Measurements from ENCODE around the gene IQSEC3. TPM values are rescaled to one million over a fixed set of nuclear protein-coding genes. Genes with fewer than 3 reads are reported as not detected.

Gene IQSEC3
- total RNA-seq, 1 experiment from 2014 or later: not detected

DNA sequence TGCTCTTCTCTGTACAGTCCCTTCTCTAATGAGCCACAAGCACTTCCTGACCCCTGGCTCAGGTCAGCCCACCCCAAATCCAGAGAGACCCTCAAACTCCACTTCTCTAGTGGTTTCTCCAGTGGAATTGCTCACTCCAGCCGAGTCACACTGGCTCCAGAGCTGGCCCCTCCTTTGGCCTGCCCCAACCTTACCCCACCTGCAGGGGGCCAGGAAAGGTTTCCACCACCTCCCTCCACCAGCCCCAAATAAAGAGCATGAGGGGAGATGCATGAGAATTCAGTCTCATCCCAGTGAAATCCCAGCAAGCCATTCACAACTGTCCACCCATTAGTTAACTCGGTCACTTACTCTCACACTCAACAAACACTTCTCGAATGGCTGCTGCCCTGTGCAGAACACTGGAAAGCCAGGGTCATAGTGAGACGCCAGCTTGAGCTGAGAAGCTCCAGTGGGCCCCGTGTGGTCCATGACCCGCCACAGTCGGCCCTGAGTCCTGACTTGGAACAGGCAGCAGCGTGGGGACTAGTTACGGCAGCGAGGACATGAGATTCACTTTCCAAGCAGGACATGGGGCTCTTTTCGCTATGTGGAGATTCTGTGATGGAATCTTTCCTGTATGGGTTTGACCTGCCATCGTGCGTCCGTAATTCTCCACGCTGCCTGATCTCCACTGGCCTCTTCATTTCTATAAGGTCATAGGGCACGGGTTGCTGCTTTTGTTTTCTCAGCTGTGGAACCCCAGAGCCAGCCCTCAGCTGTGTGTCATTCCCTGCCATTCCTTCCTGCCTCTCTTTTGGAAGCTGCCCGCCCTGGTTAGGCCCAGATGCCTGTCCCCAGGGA lies 103.2 kb downstream of the IQSEC3 start:
- no peak for DNase-seq (ENCODE audit: low read depth in 1 of 2, low spot score in 2 of 2)
- H3K4me3 ChIP-seq: no peak overlapping the region

DNA sequence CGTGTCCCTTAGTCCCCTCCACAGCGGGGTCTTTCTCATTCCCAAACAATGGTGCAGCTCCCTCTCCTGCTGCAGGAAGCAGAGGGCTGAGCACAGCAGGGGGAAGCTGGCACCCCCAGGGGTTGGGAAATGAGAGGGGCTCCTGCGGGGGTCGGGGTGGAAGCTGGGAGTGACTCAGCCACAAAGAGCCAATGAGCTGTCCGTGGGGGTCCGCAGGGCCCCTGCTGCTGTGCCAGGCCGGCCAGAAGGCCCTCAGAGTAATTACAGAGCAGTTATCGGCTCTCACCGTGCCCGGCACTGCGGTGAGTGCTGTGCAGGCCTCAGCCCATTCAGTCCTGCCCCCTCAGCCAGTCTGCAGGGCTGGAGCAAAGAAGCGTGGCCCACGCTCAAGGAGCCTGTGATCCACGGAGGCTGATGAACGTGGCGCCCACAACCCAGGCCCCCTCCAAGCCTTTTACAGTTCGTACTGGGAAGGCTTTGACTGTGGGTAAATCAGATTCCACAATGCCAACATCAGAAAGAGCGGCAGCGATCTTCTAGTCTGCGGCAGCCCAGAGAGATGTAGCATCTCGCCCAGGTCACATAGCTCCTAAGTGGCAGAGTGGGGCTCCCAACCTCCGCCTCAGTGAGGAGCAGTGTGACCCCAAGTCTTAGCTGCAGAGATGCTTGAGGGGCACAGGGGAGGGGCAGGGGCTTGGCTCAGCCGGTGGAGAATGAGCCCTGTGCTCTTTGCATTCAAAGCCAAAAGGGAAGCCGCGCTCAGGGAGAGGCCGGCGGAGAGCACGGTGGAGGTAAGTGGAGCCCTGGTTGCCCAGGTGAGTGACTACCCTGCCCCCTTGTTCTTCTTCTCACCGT lies 104.0 kb downstream of the IQSEC3 start:
- H3K4me1 ChIP-seq (replicated peaks): no peaks in the 10 kb centered on the region

More for the DNA sequence above, 103.2 kb downstream of the IQSEC3 start:
- no peak overlapping the region for H3K27ac ChIP-seq
- peaks cover 35% of the 10 kb centered on the region for H3K27me3 ChIP-seq (replicated peaks)
- no peaks in the 10 kb centered on the region for H3K4me1 ChIP-seq (replicated peaks)
- no peaks in the 10 kb centered on the region for H3K9me3 ChIP-seq (replicated peaks)
- H3K36me3 ChIP-seq: no peaks in the 10 kb centered on the region

DNA sequence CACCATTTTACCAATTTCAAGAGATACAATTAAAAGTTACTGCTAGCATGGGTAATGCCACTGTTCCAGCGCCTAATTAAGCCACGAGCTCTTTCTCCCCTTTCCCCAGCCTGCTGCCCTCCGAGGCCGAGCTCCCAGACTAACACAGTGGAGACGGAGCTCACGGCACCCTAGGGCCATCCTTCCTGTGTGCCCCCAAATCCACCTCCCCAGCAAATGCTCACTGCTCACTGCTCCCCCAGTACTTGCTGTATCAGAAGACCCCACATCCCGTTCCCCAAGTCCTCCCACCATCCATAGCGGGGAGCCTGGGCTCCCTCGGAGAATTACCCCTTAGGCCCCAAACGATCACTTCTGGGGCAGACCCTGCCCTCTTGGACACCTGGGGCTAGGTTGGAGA lies 104.7 kb downstream of the IQSEC3 start:
- Histone ChIP-seq H3K27me3 (replicated peaks) (peaks cover 35% of the 10 kb centered on the region), H3K4me3 (no peak overlapping the region), H3K9me3 (replicated peaks) (no peaks in the 10 kb centered on the region), H3K27ac (no peak overlapping the region), H3K4me1 (replicated peaks) (peaks cover 3% of the 10 kb centered on the region), H3K36me3 (no peaks in the 10 kb centered on the region)
- DNase-seq (ENCODE audit: low read depth in 1 of 2, low spot score in 2 of 2): no peak

More for the DNA sequence above, 104.0 kb downstream of the IQSEC3 start:
- no peak for DNase-seq (ENCODE audit: low read depth in 1 of 2, low spot score in 2 of 2)
- Histone ChIP-seq H3K36me3 (no peaks in the 10 kb centered on the region), H3K9me3 (replicated peaks) (no peaks in the 10 kb centered on the region), H3K27ac (no peak overlapping the region), H3K27me3 (replicated peaks) (peaks cover 35% of the 10 kb centered on the region), H3K4me3 (no peak overlapping the region)

DNA sequence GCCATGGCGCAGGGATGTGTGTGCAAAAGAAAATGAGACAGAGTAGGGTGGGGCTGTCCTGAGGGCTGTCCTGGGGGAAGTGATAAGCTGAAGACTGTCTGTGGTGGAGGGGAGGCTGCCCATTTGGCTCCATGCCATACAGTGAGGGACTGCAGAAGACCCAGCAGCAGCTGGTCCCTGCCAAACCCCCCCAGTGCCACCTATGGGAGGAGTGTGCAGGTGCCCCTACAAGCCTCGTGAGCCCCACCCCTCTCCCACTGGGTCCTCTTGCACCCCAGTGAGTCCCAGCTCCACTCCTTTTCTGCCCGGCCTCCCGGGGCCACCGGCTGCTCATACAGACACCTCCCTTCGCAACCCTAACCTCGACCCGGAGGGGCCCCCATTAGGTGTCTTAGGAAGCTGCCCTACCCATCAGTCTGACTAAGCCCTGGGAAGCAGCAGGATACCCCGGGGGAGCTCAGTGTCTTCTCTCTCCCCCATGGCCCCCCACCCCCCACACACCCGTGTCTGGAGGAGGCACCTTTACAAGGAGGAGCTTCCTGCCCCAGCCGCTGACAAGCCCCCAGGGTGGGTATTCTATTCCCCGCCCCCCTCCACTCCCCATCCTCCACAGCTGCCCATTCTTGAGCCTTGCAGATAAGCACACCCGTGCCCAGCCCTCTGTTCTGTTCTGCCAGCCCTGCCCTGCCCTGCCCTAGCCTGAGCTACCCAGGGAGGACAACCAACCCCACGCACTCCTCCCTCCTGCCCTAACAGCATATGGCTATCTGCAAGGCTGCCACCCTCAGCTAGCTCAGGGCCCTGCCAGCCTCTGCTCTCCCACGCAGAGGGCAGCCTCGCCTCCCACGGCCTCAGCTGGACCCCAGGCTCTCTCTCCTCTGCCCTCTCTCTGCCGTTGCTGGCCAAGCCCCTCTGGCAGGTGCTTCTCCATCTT lies 105.4 kb downstream of the IQSEC3 start:
- Histone ChIP-seq H3K4me3 (no peak overlapping the region), H3K27me3 (replicated peaks) (peaks cover 34% of the 10 kb centered on the region), H3K4me1 (replicated peaks) (peaks cover 10% of the 10 kb centered on the region), H3K36me3 (no peaks in the 10 kb centered on the region), H3K27ac (no peak overlapping the region), H3K9me3 (replicated peaks) (no peaks in the 10 kb centered on the region)
- DNase-seq (ENCODE audit: low read depth in 1 of 2, low spot score in 2 of 2): no peak

DNA sequence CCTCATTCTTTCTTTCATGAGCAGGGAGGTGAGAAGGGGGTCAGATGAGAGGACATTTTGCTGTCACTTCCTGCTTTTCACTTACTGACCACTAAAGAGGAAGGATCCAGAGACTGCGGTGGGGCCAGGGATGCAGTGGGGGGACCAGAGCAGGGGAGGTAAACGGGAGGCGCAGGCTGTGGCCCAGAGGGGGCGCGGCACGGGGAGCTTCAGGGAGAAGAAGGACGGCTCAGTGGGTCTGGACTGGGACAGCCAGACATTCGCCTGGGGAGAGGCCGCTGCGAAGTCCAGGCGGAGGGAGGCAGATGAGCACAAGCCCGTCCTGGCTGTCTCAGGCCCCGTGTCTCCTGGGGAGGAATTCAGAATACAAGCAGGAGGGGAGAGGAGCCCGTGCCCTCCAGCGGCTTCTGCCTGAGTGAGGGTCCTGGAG lies 106.2 kb downstream of the IQSEC3 start:
- Histone ChIP-seq H3K27me3 (replicated peaks) (peaks cover 29% of the 10 kb centered on the region), H3K4me1 (replicated peaks) (peaks cover 10% of the 10 kb centered on the region), H3K9me3 (replicated peaks) (no peaks in the 10 kb centered on the region), H3K36me3 (no peaks in the 10 kb centered on the region), H3K4me3 (no peak overlapping the region), H3K27ac (no peak overlapping the region)
- DNase-seq (ENCODE audit: low read depth in 1 of 2, low spot score in 2 of 2): no peak

DNA sequence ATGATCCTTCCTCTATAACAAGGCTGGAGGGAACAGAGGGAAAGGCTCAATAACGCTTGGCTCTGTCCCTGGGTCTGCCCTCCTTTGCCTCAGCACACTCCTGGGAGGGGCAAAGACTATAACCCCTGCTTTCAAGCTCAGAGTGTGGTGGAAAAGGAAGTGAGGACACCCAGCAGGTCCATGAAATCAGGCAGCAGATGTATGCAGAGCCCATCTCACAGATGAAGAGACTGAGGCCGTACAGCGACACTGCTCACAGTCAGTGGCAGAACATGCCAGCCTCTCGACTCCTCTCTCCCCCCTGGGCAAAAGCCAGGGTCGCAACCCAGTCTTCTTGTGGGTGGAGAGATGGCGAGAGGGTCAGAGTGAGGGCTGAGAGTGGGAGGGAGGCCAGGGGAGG lies 107.6 kb downstream of the IQSEC3 start:
- no peaks in the 10 kb centered on the region for H3K9me3 ChIP-seq (replicated peaks)
- H3K36me3 ChIP-seq: no peaks in the 10 kb centered on the region
- DNase-seq (ENCODE audit: low read depth in 1 of 2, low spot score in 2 of 2): no peak
- peaks cover 16% of the 10 kb centered on the region for H3K27me3 ChIP-seq (replicated peaks)
- H3K4me1 ChIP-seq (replicated peaks): peaks cover 10% of the 10 kb centered on the region
- H3K4me3 ChIP-seq: no peak overlapping the region
- H3K27ac ChIP-seq: no peak overlapping the region

DNA sequence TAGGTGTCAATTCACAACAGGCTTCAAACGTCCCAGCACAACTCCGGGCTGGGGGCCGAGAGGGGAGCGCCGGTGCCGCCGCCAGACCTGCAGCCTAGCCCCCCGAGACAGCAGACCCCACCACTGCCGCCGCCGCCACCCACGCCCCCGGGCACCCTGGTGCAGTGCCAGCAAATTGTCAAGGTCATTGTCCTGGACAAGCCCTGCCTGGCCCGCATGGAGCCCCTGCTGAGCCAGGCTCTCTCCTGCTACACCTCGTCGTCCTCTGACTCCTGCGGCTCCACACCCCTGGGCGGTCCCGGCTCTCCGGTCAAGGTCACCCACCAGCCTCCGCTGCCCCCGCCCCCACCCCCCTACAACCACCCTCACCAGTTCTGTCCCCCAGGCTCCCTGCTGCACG lies 108.0 kb downstream of the IQSEC3 start:
- Histone ChIP-seq H3K4me1 (replicated peaks) (peaks cover 10% of the 10 kb centered on the region), H3K9me3 (replicated peaks) (no peaks in the 10 kb centered on the region)
- no peak for DNase-seq (ENCODE audit: low read depth in 1 of 2, low spot score in 2 of 2)

DNA sequence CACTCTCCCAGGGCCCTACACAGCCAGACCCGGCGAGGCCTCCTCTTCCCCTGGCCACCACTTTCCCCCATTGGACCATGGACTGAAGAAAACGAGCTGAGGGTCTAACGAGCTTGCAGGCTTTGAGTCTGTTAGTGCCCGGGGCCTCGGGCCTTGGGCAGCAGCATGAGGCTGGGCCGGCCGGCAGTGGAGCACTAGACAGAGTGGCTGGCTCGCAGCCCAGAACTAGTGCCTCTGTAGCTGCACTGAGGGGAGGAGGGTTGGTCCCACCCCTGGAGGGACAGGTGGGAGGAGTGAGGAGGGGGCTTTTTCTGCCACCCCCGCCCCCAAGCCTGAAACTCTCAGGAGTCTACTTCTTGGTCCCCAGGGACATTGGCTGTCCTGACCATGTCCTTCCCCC lies 108.7 kb downstream of the IQSEC3 start:
- H3K4me3 ChIP-seq: no peak overlapping the region
- H3K27me3 ChIP-seq (replicated peaks): peaks cover 14% of the 10 kb centered on the region
- H3K27ac ChIP-seq: no peak overlapping the region
- H3K4me1 ChIP-seq (replicated peaks): peaks cover 10% of the 10 kb centered on the region
- H3K36me3 ChIP-seq: no peaks in the 10 kb centered on the region
- H3K9me3 ChIP-seq (replicated peaks): no peaks in the 10 kb centered on the region
- no peak for DNase-seq (ENCODE audit: low read depth in 1 of 2, low spot score in 2 of 2)

More for the DNA sequence above, 108.0 kb downstream of the IQSEC3 start:
- Histone ChIP-seq H3K4me3 (no peak overlapping the region), H3K36me3 (no peaks in the 10 kb centered on the region), H3K27me3 (replicated peaks) (peaks cover 16% of the 10 kb centered on the region), H3K27ac (no peak overlapping the region)

DNA sequence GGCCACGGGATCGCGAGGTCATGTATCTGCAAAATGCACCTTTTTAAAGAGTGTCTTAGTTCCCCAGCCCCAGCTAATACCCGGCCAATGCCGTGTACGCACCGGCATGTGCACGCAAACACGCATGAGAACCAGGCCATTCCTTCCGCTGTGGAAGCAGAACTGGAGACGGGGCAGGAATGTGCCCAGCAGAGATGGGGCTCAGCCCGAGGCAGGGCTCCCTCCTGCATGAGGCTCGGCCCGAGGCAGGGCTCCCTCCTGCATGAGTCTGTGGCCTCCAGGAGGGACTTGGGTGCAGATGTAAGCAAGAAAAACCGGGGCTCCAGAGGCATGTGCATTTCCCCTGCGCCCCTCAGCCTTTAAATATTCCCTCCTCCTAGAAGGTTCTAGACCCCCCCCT lies 109.2 kb downstream of the IQSEC3 start:
- Histone ChIP-seq H3K27ac (no peak overlapping the region), H3K36me3 (no peaks in the 10 kb centered on the region), H3K9me3 (replicated peaks) (no peaks in the 10 kb centered on the region), H3K27me3 (replicated peaks) (peaks cover 11% of the 10 kb centered on the region; the same call in 1 of the 2 replicates), H3K4me3 (no peak overlapping the region), H3K4me1 (replicated peaks) (peaks cover 13% of the 10 kb centered on the region)
- no peak for DNase-seq (ENCODE audit: low read depth in 1 of 2, low spot score in 2 of 2)

DNA sequence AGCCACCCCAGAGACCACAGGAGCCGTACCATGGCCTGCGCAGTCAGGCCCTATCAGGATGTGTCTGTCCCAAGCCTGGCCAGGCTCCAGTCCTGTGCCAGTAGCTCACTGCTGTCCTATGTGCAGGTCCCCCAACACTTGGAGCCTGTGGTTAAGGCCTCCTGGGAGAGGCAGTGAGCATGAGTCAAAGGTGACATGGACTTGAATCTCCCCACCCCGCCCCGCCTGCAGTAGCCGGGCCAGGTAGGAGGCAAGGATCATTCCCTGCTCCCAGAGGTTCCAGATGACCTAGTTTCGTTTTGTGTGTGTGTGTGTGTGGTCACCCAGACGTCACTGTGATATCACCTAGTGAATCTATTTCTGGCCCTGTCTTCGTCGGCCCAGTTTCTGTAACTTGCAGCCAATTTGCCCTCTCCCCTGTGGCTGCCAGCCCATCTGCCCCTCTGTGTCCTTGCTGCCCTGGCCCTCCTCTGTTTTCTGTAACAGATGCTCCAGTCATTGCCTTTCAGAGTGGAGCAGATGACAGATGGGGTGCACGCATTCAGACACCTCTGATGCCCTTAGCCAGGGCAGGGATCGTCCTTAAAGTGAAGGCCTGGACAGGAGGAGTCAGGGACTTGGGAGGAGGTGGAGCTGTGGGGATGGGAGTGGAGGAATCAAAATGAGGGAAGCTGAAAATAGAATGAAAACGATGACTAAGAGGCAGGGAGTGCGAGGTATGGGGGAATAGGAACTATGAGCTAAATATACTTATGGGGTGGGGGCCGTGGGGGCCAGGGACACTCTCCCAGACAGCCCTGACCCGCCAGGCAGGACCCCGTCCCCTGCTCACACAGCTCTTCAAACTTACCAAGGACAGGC lies 110.0 kb downstream of the IQSEC3 start:
- H3K27ac ChIP-seq: no peak overlapping the region
- H3K27me3 ChIP-seq (replicated peaks): peaks cover 11% of the 10 kb centered on the region; the same call in 1 of the 2 replicates
- no peaks in the 10 kb centered on the region for H3K9me3 ChIP-seq (replicated peaks)
- H3K36me3 ChIP-seq: no peaks in the 10 kb centered on the region
- H3K4me3 ChIP-seq: no peak overlapping the region
- H3K4me1 ChIP-seq (replicated peaks): peaks cover 13% of the 10 kb centered on the region
- DNase-seq (ENCODE audit: low read depth in 1 of 2, low spot score in 2 of 2): peak in 1 of 2 experiments; percentile 26

DNA sequence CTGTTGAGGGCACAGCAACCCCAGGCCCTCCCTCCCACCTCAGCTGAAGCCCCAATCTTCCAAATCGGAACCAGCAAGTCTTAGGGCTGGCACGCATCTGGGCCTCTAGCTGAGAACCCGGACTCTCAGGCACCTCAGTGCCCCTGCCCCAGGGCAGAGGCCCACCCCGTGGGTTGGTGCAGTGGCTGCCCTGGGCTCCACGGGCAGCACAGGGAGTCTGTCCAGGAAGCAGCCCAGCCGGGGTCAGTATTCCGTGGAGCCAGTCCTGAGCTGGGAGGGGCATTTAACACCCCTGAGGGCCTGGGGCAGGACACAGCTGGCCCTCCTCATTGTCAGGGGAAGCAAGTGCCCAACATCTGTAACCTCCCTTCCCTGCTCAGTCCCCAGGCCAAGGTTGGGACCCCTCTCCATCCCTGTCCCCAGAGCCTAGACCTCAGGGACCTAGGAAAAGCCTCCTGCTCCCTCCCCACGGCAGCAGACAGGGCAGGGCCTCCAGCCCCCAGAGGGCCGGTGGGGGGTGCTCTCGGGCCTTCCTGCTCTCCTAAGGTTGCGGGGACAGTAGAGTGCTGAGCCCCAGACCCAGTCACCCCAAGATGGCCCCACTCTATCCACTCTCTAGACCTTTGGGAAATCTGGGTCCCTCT lies 110.9 kb downstream of the IQSEC3 start:
- no peak overlapping the region for H3K27ac ChIP-seq
- H3K4me1 ChIP-seq (replicated peaks): peaks cover 18% of the 10 kb centered on the region

More for the DNA sequence above, 110.9 kb downstream of the IQSEC3 start:
- DNase-seq (ENCODE audit: low read depth in 1 of 2, low spot score in 2 of 2): no peak
- Histone ChIP-seq H3K36me3 (no peaks in the 10 kb centered on the region), H3K4me3 (no peak overlapping the region), H3K9me3 (replicated peaks) (no peaks in the 10 kb centered on the region), H3K27me3 (replicated peaks) (peaks cover 11% of the 10 kb centered on the region; the same call in 1 of the 2 replicates)
